ENCODE data around the gene FGA. TPM values are rescaled to one million over a fixed set of nuclear protein-coding genes. Genes with fewer than 3 reads are reported as not detected.

Gene FGA
- total RNA-seq, 1 experiment from 2014 or later, result 3.9 TPM

- H3K27ac ChIP-seq (ENCODE audit: low read depth, low read length), result no peak overlapping the region
- BruUV-seq (replicated peaks), result no TSS peak
- no peaks in the 10 kb centered on the region for H3K27me3 ChIP-seq (ENCODE audit: insufficient read depth, low read length)
- no peak for DNase-seq (ENCODE audit: low read depth, low spot score)
- no peak for ATAC-seq
- no peak overlapping the region for H3K4me3 ChIP-seq (replicated peaks in 1 of 2; ENCODE audit: low read depth in 1 of 2, low read length in 2 of 2)
- POLR2A ChIA-PET, result no interaction called here
- no peaks in the 10 kb centered on the region for H3K4me1 ChIP-seq (ENCODE audit: control insufficient read depth in 1 of 2, insufficient read depth in 2 of 2, low read length in 2 of 2)
- H3K9me2 ChIP-seq (ENCODE audit: insufficient read depth), result no peaks in the 10 kb centered on the region
- no peaks in the 10 kb centered on the region for H4K20me1 ChIP-seq (ENCODE audit: insufficient read depth)
- no peak overlapping the region for H3K9ac ChIP-seq (ENCODE audit: low read length)
- no peak overlapping the region for H2AFZ ChIP-seq (ENCODE audit: low read depth, low read length, poor library complexity, severe bottlenecking)
- H3K79me2 ChIP-seq (ENCODE audit: insufficient read depth, low read length), result no peaks in the 10 kb centered on the region
- H3K36me3 ChIP-seq (ENCODE audit: control insufficient read depth in 1 of 2, insufficient read depth in 2 of 2, low read length in 2 of 2), result no peaks in the 10 kb centered on the region
- CTCF ChIA-PET, result no interaction called here
- H3K9me3 ChIP-seq (ENCODE audit: control insufficient read depth in 1 of 2, insufficient read depth in 1 of 2, low read depth in 1 of 2, low read length in 2 of 2), result no peaks in the 10 kb centered on the region
- no peak for TF ChIP-seq EZH2 (IDR thresholded peaks at IDR 0.05)
- TF ChIP-seq TCF7L2 (IDR thresholded peaks at IDR 0.05; ENCODE audit: borderline replicate concordance, extremely low read depth, insufficient read depth, insufficient read length), result no peak
- no peak for TF ChIP-seq EZH2phosphoT487 (IDR thresholded peaks at IDR 0.05; ENCODE audit: borderline replicate concordance)
- no peak for TF ChIP-seq SP1 (IDR thresholded peaks at IDR 0.05; ENCODE audit: low read depth)
- no peak for TF ChIP-seq YY1 (IDR thresholded peaks at IDR 0.05; ENCODE audit: extremely low read depth, insufficient replicate concordance, low read depth, low read length)
- no peak for TF ChIP-seq SRF (IDR thresholded peaks at IDR 0.05; ENCODE audit: low read depth)
- no peak for TF ChIP-seq SIN3A (IDR thresholded peaks at IDR 0.05; ENCODE audit: low read depth)
- TF ChIP-seq POLR2AphosphoS5 (IDR thresholded peaks at IDR 0.05; ENCODE audit: low read depth, low read length), result no peak
- no peak for TF ChIP-seq CEBPB (IDR thresholded peaks at IDR 0.05; ENCODE audit: low read depth)
- TF ChIP-seq FOSL1 (IDR thresholded peaks at IDR 0.05; ENCODE audit: low read depth), result no peak
- no peak for TF ChIP-seq ZBTB33 (IDR thresholded peaks at IDR 0.05; ENCODE audit: extremely low read depth, insufficient replicate concordance, low read length)
- TF ChIP-seq REST (IDR thresholded peaks at IDR 0.05; ENCODE audit: low read depth), result no peak
- no peak for TF ChIP-seq ELF1 (IDR thresholded peaks at IDR 0.05; ENCODE audit: borderline replicate concordance, low read depth)
- no peak for TF ChIP-seq POLR2A (IDR thresholded peaks at IDR 0.05; ENCODE audit: borderline replicate concordance, extremely low read depth, insufficient read depth, insufficient read length)
- TF ChIP-seq EGR1 (IDR thresholded peaks at IDR 0.05; ENCODE audit: low read depth), result no peak
- TF ChIP-seq CBX3 (IDR thresholded peaks at IDR 0.05; ENCODE audit: low read depth), result no peak
- TF ChIP-seq CTCF (IDR thresholded peaks at IDR 0.05 in 2 of 3, conservative IDR thresholded peaks at IDR 0.05 in 1 of 3; ENCODE audit: borderline replicate concordance in 1 of 3, insufficient read depth in 1 of 3, low read depth in 2 of 3, low read length in 2 of 3), result no peak
- intact Hi-C loops (cut with micrococcal nuclease), result no loop called here
- no peak overlapping the region for H3K4me2 ChIP-seq (ENCODE audit: low read length)
- RAD21 ChIA-PET (ENCODE audit: low non-redundant PET in 1 of 2, low total read pairs in 2 of 2, uncharacterized antibody in 2 of 2, unreplicated experiment in 2 of 2), result no interaction called here
Measured at GRCh38 chr4:154584259-154584658, 6.3 kb downstream of the FGA start.
